Endothelial cell of umbilical vein (primary cell): ENCODE data around the gene RSPH1. TPM values are rescaled to one million over a fixed set of nuclear protein-coding genes. Genes with fewer than 3 reads are reported as not detected.

Source experiments
- BruUV-seq: library from RNA; stranded (reverse); fragments of 400-500 nt; replicated peaks from 2 replicates; lab custom pipeline; 2021; lab: Mats Ljungman, UMichigan
- CTCF ChIA-PET: fragments of 300-600, 350-600 bp; sonication (Branson Sonifier 250); formaldehyde crosslinking; loops from one replicate; lab custom pipeline; 2021; ENCODE audit warnings: antibody characterized with exemption, inconsistent platforms; lab: Charles Lee
- POLR2A ChIA-PET: fragments of 300-600, 350-600 bp; sonication (Branson Sonifier 250); formaldehyde crosslinking; loops from one replicate; lab custom pipeline; 2021; ENCODE audit warnings: antibody characterized with exemption, inconsistent platforms; lab: Charles Lee
- DNase-seq: peaks from one replicate; pipeline ENCODE4 v3.0.0-alpha.2; 2011; ENCODE audit warnings: low read depth, low spot score
- FAIRE-seq: peaks from 2 replicates; lab custom pipeline; 2011; peaks lifted over from hg19 to GRCh38; lab: Jason Lieb, UNC
- H2AFZ ChIP-seq: 2 replicates; pipeline ENCODE4 v1.6.0; 2012; ENCODE audit warnings: low read depth, low read length, control low read depth, inconsistent platforms
- H3K27ac ChIP-seq: 2 replicates; pipeline ENCODE4 v1.5.1; 2011; ENCODE audit warnings: low read depth, mild to moderate bottlenecking, control low read depth, low read length, moderate library complexity; ENCODE audit not compliant: insufficient read depth
- H3K27me3 ChIP-seq, 2 experiments: 2 replicates each; pipeline versions ENCODE4 v1.6.0 to v1.6.1; 2011; ENCODE audit warnings: low read length in 2 of 2, mixed read lengths in 1 of 2; ENCODE audit not compliant: control insufficient read depth in 2 of 2, insufficient read depth in 2 of 2
- H3K36me3 ChIP-seq, 2 experiments: 2 replicates in 1 of 2; 3 replicates in 1 of 2; pipeline ENCODE4 v1.5.1; 2011; ENCODE audit warnings: low read length in 2 of 2, mild to moderate bottlenecking in 1 of 2, moderate library complexity in 1 of 2; ENCODE audit not compliant: control insufficient read depth in 2 of 2, insufficient read depth in 2 of 2; ENCODE audit errors: extremely low read depth in 1 of 2
- H3K4me1 ChIP-seq: 3 replicates; pipeline ENCODE4 v1.5.1; 2011; ENCODE audit warnings: mild to moderate bottlenecking, low read length; ENCODE audit not compliant: control insufficient read depth, insufficient read depth; ENCODE audit errors: extremely low read depth
- H3K4me2 ChIP-seq: 2 replicates; pipeline ENCODE4 v1.6.1; 2011; ENCODE audit warnings: low read length, control low read depth, mixed read lengths; ENCODE audit not compliant: insufficient read depth
- H3K4me3 ChIP-seq, 3 experiments: fragments of 200-600 bp in 1 of 3; sonication (generic), shearing (Covaris generic) in 1 of 3; replicated peaks in 1 of 3; 2 replicates each; pipeline ENCODE4 v1.5.1; 2011 to 2016; ENCODE audit warnings: control low read depth in 3 of 3, low read length in 3 of 3, mild to moderate bottlenecking in 2 of 3, inconsistent platforms in 1 of 3, low read depth in 1 of 3, moderate library complexity in 1 of 3; ENCODE audit not compliant: insufficient read depth in 1 of 3
- H3K79me2 ChIP-seq: 2 replicates; pipeline ENCODE4 v1.6.0; 2012; ENCODE audit warnings: low read length, inconsistent platforms; ENCODE audit not compliant: control insufficient read depth, insufficient read depth
- H3K9ac ChIP-seq: replicated peaks from 2 replicates; pipeline ENCODE3; 2011; ENCODE audit warnings: low read length, control low read depth; ENCODE audit not compliant: insufficient read depth; ENCODE audit errors: extremely low read depth
- H3K9me1 ChIP-seq: replicated peaks from 3 replicates; pipeline ENCODE4 v1.6.0; 2011; ENCODE audit warnings: mild to moderate bottlenecking, low read length; ENCODE audit not compliant: control insufficient read depth, insufficient read depth; ENCODE audit errors: extremely low read depth
- H3K9me3 ChIP-seq: replicated peaks from 2 replicates; pipeline ENCODE4 v1.5.1; 2012; ENCODE audit warnings: low read length, inconsistent platforms; ENCODE audit not compliant: control insufficient read depth, insufficient read depth
- H4K20me1 ChIP-seq: replicated peaks from 2 replicates; pipeline ENCODE3; 2011; ENCODE audit warnings: mild to moderate bottlenecking, low read length; ENCODE audit not compliant: control insufficient read depth, insufficient read depth; ENCODE audit errors: extremely low read depth
- EZH2 ChIP-seq: IDR thresholded peaks from 2 replicates; pipeline ENCODE4 v1.6.1; 2012; ENCODE audit warnings: borderline replicate concordance, low read depth, mild to moderate bottlenecking, moderate library complexity, low read length, inconsistent platforms; ENCODE audit not compliant: severe bottlenecking
- FOS ChIP-seq: IDR thresholded peaks from 2 replicates; pipeline ENCODE4 v1.6.1; 2011; ENCODE audit warnings: mild to moderate bottlenecking, low read length, moderate library complexity, borderline replicate concordance; ENCODE audit not compliant: insufficient read depth
- GATA2 ChIP-seq: IDR thresholded peaks from 2 replicates; pipeline ENCODE4 v1.7.0; 2011; ENCODE audit warnings: low read depth, mild to moderate bottlenecking, moderate library complexity, mixed read lengths, low read length; ENCODE audit not compliant: insufficient read length, insufficient read depth
- JUN ChIP-seq: IDR thresholded peaks from 2 replicates; pipeline ENCODE4 v1.6.1; 2011; ENCODE audit warnings: borderline replicate concordance, low read depth; ENCODE audit not compliant: insufficient read length, insufficient read depth
- MYC ChIP-seq: IDR thresholded peaks from one replicate; pipeline ENCODE4 v1.6.1; 2011; ENCODE audit warnings: mild to moderate bottlenecking, low read depth, low read length
- POLR2A ChIP-seq: IDR thresholded peaks from 2 replicates; pipeline ENCODE4 v1.6.1; 2012; ENCODE audit warnings: low read depth, mild to moderate bottlenecking, control low read depth, low read length
- POLR2AphosphoS5 ChIP-seq: IDR thresholded peaks from 2 replicates; pipeline ENCODE4 v1.6.1; 2012; ENCODE audit warnings: low read depth, mild to moderate bottlenecking, control low read depth, low read length, moderate library complexity; ENCODE audit not compliant: insufficient read depth
- dilution Hi-C: fragments of 300-500 bp; cut with MboI; formaldehyde crosslinking; loops from one replicate; pipeline ENCODE4 v1.15.0; 2019; ENCODE audit warnings: low sequenced_read_pairs; ENCODE audit not compliant: extremely low pct_ligation_motif_present
- intact Hi-C: fragments of 100-400 bp; cut with micrococcal nuclease; formaldehyde crosslinking; loops from one replicate; pipeline ENCODE4 v1.10.0; 2022
- polyA plus RNA-seq, 4 experiments: library from polyadenylated mRNA; depleted of rRNA in 3 of 4; stranded (reverse) in 3 of 4; unstranded in 1 of 4; fragments of >200 nt; gene quantifications; 2 replicates each; pipeline versions ENCODE4 v1.2.1 to v1.2.3, GENCODE V29; 2011 to 2012; ENCODE audit warnings: missing spikeins in 1 of 4
- total RNA-seq: library from RNA; stranded (reverse); gene quantifications from 2 replicates; pipeline ENCODE4 v1.2.3, GENCODE V29; 2021
- TF ChIP-seq, protein P1 (sequence below): IDR thresholded peaks from 2 replicates; pipeline ENCODE4 v1.6.1; 2011; ENCODE audit not compliant: insufficient read depth, insufficient read length
- TF ChIP-seq, protein P2 (sequence below), 2 donors: IDR thresholded peaks; 1 replicate in 1 of 2; 2 replicates in 1 of 2; pipeline ENCODE4 v1.5.1; 2011; ENCODE audit warnings: low read length in 2 of 2, mild to moderate bottlenecking in 2 of 2, moderate library complexity in 2 of 2, control low read depth in 1 of 2, inconsistent platforms in 1 of 2, low read depth in 1 of 2; ENCODE audit not compliant: insufficient read depth in 1 of 2; ENCODE audit errors: extremely low read depth in 1 of 2

RSPH1 gene
- total and polyA plus RNA-seq, 2 donors (not counting 3 experiments of a cell fraction or from before 2014, with no cell fraction given) = 0.08 TPM; not detected in 1

DNA sequence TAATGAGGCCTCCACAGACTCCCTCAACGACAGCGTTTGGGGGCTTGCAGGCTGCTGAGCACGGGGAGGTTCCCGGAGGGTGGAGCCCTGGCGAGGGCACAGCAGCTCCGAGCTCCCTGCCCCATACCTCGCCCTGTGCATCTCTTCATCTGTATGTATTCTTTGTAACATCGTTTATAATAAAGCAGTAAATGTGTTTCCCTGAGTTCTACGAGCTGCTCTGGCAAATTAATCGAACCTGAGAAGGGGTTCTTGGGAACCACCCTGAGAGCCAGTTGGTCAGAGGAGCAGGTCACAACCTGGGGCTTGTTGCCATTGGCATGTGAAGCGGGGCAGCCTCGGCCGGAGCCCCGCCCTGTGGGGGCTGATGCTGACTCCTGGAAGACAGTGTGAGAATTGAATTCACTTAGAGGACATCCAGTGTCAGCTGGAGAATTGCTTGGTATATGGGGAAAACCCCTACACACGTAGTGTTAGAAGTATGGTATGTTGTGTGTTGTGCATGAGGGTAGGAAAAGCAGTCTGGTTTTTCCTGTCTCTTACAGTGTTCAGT lies 29.1 kb upstream of the RSPH1 start:
- Histone ChIP-seq H3K4me1 (no peaks in the 10 kb centered on the region), H3K36me3 (peaks cover 0 to 2% of the 10 kb centered on the region in 2 experiments), H3K9ac (no peak overlapping the region), H2AFZ (no peak overlapping the region), H3K9me3 (no peaks in the 10 kb centered on the region), H3K27me3 (no peaks in the 10 kb centered on the region), H3K27ac (no peak overlapping the region), H3K4me3 (no peak overlapping the region), H4K20me1 (no peaks in the 10 kb centered on the region), H3K4me2 (no peak overlapping the region), H3K9me1 (no peaks in the 10 kb centered on the region), H3K79me2 (no peaks in the 10 kb centered on the region)
- intact Hi-C loops = no loop called here
- no peak for DNase-seq
- TF ChIP-seq GATA2 = no peak
- TF ChIP-seq FOS = no peak
- no peak for TF ChIP-seq POLR2A
- TF ChIP-seq, protein P1, sequence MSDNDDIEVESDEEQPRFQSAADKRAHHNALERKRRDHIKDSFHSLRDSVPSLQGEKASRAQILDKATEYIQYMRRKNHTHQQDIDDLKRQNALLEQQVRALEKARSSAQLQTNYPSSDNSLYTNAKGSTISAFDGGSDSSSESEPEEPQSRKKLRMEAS = no peak
- no peak for TF ChIP-seq POLR2AphosphoS5
- no peak for TF ChIP-seq EZH2
- TF ChIP-seq, protein P2, sequence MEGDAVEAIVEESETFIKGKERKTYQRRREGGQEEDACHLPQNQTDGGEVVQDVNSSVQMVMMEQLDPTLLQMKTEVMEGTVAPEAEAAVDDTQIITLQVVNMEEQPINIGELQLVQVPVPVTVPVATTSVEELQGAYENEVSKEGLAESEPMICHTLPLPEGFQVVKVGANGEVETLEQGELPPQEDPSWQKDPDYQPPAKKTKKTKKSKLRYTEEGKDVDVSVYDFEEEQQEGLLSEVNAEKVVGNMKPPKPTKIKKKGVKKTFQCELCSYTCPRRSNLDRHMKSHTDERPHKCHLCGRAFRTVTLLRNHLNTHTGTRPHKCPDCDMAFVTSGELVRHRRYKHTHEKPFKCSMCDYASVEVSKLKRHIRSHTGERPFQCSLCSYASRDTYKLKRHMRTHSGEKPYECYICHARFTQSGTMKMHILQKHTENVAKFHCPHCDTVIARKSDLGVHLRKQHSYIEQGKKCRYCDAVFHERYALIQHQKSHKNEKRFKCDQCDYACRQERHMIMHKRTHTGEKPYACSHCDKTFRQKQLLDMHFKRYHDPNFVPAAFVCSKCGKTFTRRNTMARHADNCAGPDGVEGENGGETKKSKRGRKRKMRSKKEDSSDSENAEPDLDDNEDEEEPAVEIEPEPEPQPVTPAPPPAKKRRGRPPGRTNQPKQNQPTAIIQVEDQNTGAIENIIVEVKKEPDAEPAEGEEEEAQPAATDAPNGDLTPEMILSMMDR (IDR thresholded peaks at IDR 0.05; ENCODE audit: extremely low read depth in 1 of 2, insufficient read depth in 1 of 2, low read depth in 1 of 2, low read length in 2 of 2) = no peak
- no peak for TF ChIP-seq MYC
- no peak for TF ChIP-seq JUN
- POLR2A ChIA-PET = no interaction called here
- dilution Hi-C loops = no loop called here
- CTCF ChIA-PET = no interaction called here
- FAIRE-seq = no peak
- no TSS peak for BruUV-seq
